Measurements from ENCODE around the gene TMEM266.

TMEM266 gene

DNA sequence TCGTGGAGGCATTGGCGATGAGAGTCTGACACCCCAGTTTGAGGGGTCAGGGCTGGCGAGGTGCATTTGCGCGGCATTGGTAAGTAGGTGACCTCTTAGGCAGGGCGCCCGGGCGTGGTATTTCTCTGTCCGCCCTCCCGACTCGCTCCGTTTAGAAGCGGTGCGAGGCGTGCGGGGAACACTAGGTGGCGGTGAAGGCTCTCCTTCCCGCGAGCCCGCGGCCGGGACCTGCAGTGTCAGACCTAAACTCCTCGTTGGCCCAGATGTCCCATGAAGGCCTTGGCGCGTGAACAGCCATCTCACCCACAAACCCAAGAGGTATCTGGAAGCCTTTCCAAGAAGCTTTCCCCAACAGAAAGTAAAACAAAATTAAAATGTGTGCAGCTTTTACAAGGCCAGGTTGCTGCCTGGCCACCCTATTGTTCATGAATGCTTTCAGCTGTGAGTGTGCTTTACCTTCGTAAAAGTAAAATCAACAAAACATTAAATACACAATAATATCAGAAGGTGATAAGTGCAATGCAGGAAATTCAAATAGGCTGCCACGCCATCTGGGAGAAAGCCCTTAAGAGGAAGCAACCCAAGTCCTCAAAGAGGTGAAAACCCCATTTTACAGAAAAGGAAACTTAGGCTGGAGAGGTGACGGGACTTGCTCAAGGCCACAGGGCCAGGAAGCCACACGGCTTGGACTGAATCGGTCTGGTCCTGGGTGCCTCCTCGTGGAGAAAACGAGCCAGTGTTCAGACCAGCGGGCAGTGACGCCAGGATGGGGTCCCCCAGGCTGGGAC lies 131.2 kb downstream of the TMEM266 start:
- Mint-ChIP-seq H3K9me3 (no peaks in the 10 kb centered on the region), H3K27ac (no peak overlapping the region), H3K36me3 (ENCODE audit: low read depth) (peaks cover 10% of the 10 kb centered on the region), H3K4me1 (peaks cover 5% of the 10 kb centered on the region), H3K4me3 (peak overlapping the region in 2 of 3 experiments; percentile 14 to 42), H3K27me3 (ENCODE audit: low read depth) (peaks cover 89% of the 10 kb centered on the region)
- TF ChIP-seq, protein P1, sequence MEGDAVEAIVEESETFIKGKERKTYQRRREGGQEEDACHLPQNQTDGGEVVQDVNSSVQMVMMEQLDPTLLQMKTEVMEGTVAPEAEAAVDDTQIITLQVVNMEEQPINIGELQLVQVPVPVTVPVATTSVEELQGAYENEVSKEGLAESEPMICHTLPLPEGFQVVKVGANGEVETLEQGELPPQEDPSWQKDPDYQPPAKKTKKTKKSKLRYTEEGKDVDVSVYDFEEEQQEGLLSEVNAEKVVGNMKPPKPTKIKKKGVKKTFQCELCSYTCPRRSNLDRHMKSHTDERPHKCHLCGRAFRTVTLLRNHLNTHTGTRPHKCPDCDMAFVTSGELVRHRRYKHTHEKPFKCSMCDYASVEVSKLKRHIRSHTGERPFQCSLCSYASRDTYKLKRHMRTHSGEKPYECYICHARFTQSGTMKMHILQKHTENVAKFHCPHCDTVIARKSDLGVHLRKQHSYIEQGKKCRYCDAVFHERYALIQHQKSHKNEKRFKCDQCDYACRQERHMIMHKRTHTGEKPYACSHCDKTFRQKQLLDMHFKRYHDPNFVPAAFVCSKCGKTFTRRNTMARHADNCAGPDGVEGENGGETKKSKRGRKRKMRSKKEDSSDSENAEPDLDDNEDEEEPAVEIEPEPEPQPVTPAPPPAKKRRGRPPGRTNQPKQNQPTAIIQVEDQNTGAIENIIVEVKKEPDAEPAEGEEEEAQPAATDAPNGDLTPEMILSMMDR (IDR thresholded peaks at IDR 0.05; ENCODE audit: unreplicated experiment in 3 of 3), result peak; percentile 81 to 86 (median 84)

DNA sequence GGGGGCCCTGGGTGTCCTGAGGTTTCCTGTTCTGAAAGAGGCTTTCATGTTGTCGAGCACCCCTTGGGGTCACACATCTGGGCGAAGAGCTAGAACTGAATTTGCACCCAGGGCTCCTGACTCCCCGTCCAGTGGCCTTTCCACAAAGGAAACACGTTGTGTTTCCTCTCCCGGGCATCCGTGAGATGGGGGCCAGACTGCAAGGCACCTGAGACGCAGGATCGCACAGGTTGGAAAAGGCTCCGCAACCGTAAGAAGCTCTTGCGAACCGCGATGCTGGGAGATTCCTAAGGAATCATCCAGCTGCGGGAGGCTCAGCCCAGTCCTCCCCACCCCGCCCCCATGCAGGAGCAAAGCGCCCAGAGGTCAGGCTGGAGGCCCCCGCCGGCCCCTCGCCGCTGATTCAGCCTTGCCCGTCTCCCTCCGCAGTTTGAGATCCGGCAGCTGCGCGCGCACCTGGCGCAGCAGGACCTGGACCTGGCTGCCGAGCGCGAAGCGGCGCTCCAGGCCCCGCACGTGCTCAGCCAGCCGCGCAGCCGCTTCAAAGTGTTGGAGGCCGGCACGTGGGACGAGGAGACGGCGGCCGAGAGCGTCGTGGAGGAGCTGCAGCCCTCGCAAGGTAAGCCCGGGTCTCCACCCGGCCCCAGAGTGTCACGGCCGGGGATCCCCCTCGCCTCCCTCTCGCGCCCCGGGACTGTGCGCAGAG lies 131.9 kb downstream of the TMEM266 start:
- peaks cover 93% of the 10 kb centered on the region for H3K27me3 Mint-ChIP-seq (ENCODE audit: low read depth)
- no peaks in the 10 kb centered on the region for H3K9me3 Mint-ChIP-seq
- peaks cover 10% of the 10 kb centered on the region for H3K36me3 Mint-ChIP-seq (ENCODE audit: low read depth)
- TF ChIP-seq, protein P1 (IDR thresholded peaks at IDR 0.05; ENCODE audit: unreplicated experiment in 3 of 3), result no peak
- H3K4me1 Mint-ChIP-seq, result peaks cover 13% of the 10 kb centered on the region
- no peak overlapping the region for H3K4me3 Mint-ChIP-seq
- no peak overlapping the region for H3K27ac Mint-ChIP-seq

- peaks cover 10% of the 10 kb centered on the region for H3K36me3 Mint-ChIP-seq (ENCODE audit: low read depth)
- H3K4me1 Mint-ChIP-seq, result peaks cover 19% of the 10 kb centered on the region
- TF ChIP-seq, protein P1 (IDR thresholded peaks at IDR 0.05; ENCODE audit: unreplicated experiment in 3 of 3), result no peak
- no peak overlapping the region for H3K4me3 Mint-ChIP-seq
- H3K27ac Mint-ChIP-seq, result no peak overlapping the region
- H3K9me3 Mint-ChIP-seq, result no peaks in the 10 kb centered on the region
- peaks cover 86% of the 10 kb centered on the region for H3K27me3 Mint-ChIP-seq (ENCODE audit: low read depth)
Observed at GRCh38 chr15:76192715-76193114, 132.9 kb downstream of the TMEM266 start.

- Mint-ChIP-seq H3K4me1 (peaks cover 19% of the 10 kb centered on the region), H3K9me3 (no peaks in the 10 kb centered on the region), H3K27me3 (ENCODE audit: low read depth) (peaks cover 83% of the 10 kb centered on the region), H3K27ac (no peak overlapping the region), H3K4me3 (no peak overlapping the region), H3K36me3 (ENCODE audit: low read depth) (peaks cover 13% of the 10 kb centered on the region)
- TF ChIP-seq, protein P1 (IDR thresholded peaks at IDR 0.05; ENCODE audit: unreplicated experiment in 3 of 3), result no peak
Observed at GRCh38 chr15:76193934-76194333, 134.1 kb downstream of the TMEM266 start.

- TF ChIP-seq, protein P1 (IDR thresholded peaks at IDR 0.05; ENCODE audit: unreplicated experiment in 3 of 3), result no peak
- peaks cover 17% of the 10 kb centered on the region for H3K36me3 Mint-ChIP-seq (ENCODE audit: low read depth)
- H3K4me1 Mint-ChIP-seq, result peaks cover 16% of the 10 kb centered on the region
- no peaks in the 10 kb centered on the region for H3K9me3 Mint-ChIP-seq
- H3K27ac Mint-ChIP-seq, result peak overlapping the region in 1 of 3 experiments; percentile 12
- H3K27me3 Mint-ChIP-seq (ENCODE audit: low read depth), result peaks cover 79% of the 10 kb centered on the region
- peak overlapping the region in 1 of 3 experiments; percentile 34 for H3K4me3 Mint-ChIP-seq
Observed at GRCh38 chr15:76195506-76196268, 135.9 kb downstream of the TMEM266 start.

Measured in nephron (organoid).